DMS153 treated with DMSO at 0.1 percent for 48 hours (cell line): Measurements from ENCODE around the gene KIAA0040.

Experiments used
- DNase-seq: peaks from one replicate; lab custom pipeline; 2025; ENCODE audit not compliant: unreplicated experiment; lab: John Stamatoyannopoulos, UW

The KIAA0040 gene

DNA sequence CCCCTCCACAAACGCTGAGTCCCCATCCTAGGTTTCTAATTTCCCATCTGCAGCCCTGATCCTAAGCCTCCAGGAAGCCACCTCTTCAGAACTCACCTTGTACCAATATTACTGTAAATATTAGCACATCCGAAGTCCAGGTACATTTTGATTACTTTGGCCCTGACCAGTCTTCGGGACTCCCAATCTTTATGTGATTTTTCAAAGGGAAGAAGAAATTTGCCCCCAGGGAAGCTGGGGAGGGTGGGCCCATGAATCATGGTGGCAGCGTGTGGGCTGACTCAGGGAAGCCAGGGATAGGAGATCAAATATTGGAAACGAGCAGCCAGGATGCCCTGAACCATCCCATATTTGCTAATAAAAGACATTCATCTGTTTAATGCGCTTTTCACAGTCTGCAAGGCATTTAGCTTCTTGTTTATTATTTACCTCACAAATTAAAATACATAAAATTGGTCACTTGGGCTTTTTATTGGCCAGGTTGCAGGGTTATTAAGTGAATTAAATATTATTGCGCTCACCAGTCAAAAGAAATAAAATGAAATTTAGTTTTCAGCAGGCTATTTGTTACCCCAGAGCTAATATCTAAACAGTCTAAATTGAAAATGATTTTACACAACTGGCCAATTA, 46.6 kb downstream of the KIAA0040 start:
- DNase-seq = no peak

DNA sequence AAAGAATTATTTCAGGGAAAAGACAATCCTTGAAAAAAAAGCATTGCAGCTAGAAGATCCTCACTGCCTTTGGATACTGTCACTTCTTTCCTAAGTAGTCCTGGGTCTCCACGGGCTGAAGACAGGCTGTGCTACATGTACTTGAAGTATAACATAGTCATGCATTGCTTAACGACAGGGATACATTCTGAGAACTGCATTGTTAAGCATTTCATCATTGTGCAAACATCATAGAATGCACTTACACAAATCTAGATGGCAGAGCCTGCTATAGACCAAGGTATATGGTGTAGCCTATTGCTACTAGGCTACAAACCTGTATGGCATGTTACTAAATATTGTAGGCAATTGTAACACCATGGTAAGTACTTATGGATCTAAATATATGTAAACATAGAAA, 54.0 kb downstream of the KIAA0040 start:
- DNase-seq = no peak

DNA sequence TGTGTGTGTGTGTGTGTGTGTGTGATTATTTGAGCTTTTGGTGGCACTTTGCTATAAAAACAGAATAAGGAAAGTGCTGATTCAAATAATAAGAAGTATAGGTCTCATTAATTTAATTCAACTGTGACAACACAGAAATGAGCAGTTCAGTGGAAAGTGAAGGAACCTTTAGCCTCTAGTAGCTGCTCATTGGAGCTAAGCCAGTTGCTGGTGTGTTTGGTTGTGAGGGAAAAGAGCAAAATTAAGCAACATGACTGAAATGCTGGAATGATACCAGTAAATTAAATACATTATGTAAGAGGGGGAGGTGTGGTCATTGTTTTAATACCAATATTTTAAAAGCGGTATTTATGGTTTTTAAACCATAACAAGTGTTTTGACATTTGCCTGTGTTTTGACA, 55.2 kb downstream of the KIAA0040 start:
- no peak for DNase-seq

DNA sequence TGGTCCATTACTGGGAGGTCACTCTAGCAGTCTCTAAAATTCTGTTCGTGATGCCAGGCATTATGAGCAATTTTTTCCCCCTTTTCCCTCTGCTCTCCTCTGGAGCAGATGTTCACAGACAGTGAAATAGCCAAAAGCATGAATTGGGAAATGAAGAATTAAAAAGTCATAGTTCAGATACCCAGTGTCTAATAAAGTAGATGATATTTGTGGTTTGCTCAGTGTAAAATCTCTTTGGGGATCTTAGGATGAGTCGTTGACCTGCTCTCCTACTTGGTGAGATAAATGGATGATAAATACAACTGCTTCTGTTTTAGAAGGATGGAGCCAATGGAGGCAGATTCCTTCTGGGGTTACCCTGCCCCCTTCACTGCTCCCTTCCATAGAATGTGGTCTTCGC, 56.3 kb downstream of the KIAA0040 start:
- DNase-seq = no peak

DNA sequence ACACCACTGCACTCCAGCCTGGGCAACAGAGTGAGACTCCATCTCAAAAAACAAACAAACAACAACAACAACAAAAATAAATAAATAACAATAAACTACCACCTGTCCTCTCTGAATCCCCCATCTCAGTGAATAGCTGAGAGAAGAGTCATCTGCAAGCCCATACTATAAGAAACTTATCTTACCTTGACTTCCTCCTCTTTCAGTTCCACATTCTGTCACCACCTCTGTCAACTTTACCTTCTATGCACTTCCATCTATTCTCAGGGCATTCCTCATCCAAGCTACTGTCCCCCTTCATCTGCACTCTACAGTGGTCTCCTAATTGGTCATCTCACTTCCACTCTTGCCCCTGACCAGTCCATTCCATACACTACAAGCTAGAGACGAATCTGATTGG, 58.1 kb downstream of the KIAA0040 start:
- DNase-seq = no peak

- DNase-seq = no peak
Measured at GRCh38 chr1:175133673-175134435, 58.7 kb downstream of the KIAA0040 start.

- DNase-seq = no peak
Measured at GRCh38 chr1:175132436-175132835, 60.1 kb downstream of the KIAA0040 start.

DNA sequence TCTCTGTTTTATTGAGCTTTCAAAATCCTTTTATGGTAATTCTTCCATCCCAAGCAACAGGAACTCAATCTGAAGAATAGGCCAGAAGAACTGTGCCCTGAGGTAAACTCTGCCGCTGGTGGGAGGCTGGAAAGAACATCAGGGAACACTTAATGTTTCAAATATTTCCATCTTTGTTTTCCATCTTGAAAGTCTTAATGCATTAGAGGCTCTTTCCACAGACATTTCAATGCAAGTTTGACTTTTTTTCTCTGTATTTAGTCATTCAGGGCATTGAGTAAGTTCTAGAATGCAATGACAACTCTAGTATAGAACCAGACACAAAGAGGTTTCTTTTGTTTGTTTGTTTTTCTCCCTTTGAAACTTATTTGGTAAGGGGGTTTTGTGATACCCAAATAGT, 61.5 kb downstream of the KIAA0040 start:
- DNase-seq = no peak

- no peak for DNase-seq
Measured at GRCh38 chr1:175130649-175131045, 61.9 kb downstream of the KIAA0040 start.

DNA sequence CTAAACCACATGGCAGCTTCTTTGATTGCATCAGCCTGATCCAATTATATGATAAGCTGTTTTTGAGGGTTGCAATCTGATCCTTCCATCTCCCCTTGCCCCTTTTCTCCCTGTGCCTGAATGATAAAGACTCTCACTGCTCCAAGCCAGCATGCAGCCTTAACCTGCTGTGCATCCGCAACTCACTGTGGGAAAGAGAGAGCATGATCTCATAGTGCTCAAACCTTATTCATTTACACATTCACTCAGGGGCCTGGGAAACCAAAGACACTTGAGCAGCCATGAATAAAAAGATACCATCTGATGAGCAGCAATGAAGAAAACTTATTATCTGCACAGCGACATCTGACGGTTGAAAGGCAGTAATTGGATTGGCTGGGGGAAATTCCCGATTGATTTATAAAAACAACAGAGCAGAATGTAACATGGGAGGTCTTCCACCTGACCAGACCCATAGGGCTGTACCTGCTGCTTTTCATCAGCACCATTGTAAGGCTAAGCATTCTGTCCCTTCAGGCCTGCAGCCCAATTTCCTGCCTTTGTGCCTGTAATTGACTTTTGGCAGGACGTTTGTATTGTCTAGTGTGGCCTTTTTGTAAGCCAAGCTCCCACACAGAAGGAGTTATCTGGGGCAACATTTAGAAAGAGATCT, 62.5 kb downstream of the KIAA0040 start:
- DNase-seq = no peak

DNA sequence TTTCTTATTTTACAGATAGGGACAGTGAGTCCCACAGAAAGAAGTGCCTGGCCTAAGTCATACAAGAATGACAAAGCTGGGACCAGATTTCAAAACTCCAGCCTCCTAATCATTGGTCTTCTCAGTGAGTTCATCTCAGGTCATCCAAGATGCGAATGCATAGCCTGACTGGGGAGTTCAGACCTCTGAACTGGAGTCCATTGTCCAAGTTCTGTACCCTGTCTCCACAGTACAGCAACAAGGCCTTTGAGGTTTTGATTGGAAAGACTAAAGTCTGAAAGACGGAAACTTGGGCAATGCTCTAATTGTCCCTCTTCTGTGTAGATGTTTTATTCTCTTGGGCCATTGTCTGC, 63.0 kb downstream of the KIAA0040 start:
- DNase-seq = no peak

GRCh38 chr1:175129182-175129581, 63.4 kb downstream of the KIAA0040 start:
- no peak for DNase-seq

DNA sequence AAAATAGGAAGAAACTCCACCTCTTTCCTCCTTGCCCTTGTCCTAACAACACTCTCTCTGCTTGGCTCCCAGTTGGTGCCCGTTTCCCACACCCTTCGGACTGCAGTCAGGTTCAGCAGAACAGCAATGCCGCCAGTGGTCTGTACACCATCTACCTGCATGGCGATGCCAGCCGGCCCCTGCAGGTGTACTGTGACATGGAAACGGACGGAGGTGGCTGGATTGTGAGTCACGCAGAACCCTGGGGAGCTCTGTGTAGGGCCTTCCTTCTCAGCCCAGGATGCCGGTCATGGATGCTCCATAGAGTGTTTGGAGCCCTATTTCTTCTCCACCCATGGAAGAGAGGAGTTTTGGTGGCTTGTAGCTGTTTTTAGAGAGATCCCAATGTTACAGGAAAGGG, 64.1 kb downstream of the KIAA0040 start:
- no peak for DNase-seq

DNA sequence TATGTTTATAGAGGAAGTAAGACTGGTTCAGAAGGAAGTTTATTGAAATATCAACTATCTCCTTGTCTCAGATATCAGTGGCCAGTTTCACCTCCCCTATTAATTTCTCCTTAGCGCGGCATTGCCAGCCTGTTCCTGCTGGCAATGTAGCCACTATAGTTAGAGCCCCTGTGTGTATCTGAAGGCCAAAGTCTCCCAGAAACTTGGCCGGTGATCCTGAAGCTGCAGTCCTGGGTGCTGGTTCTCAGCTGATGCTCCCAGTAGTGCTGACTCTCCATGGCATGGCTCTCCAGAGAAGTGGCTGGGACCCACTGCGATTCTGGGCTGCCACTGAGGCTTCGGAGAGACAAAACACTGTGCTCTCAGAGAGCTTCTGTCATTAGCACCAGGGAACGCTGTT, 65.0 kb downstream of the KIAA0040 start:
- no peak for DNase-seq

- DNase-seq = no peak
Measured at GRCh38 chr1:175126347-175126746, 66.2 kb downstream of the KIAA0040 start.

GRCh38 chr1:175124861-175125260, 67.7 kb downstream of the KIAA0040 start:
- no peak for DNase-seq

- no peak for DNase-seq
Measured at GRCh38 chr1:175120511-175120910, 72.1 kb downstream of the KIAA0040 start.

- no peak for DNase-seq
Measured at GRCh38 chr1:175118375-175119367, 73.9 kb downstream of the KIAA0040 start.

GRCh38 chr1:175116903-175117302, 75.7 kb downstream of the KIAA0040 start:
- DNase-seq = no peak

DNA sequence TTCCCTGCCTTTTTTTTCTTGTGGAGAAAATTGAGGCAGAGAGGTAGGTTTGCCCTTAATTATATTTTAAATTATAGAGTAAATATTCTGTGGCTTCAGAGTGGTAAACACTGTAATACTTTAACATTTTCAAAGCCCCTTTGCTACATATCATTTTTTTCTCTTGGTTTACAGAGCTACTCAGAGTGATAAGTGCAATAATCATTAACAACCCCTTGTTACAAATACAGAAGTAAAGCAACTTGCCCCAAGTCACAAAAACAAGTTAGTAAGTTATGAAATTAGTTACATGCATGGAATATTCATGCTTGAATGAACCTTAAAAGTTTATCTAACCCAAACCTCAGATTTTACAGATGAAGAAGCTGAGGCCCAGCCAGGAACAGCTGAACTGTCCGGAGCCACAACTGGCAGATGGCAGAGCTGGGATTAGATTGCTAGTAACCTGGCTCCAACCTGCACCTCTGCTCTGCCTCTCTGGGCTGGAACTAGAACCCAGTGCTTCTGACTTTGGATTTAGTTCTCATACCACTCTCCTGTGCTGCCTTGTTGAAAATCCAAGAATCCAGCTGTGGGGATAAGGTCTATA, 76.3 kb downstream of the KIAA0040 start:
- DNase-seq = no peak

DNA sequence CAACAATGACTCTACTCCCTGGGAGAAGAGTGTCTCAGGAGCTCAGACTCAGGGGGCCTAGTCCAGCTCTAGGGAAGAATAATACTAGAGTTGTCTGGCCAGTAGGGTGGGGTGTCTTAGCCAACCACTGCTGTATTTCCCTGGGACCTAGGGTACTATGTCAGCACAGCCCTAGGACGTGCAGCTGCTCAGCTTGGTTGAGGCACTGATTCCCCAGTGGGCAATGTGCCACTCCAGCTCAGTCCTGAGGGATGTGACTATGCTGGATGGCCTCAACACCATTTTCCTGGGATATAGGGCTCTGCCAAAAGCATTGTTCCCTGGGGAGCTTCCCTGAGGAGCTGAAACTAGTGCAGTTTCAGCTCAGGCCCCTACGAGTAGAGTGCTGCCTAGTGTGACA, 77.6 kb downstream of the KIAA0040 start:
- no peak for DNase-seq
